GM23338 (cell line): ENCODE measurements around the gene TCTN1. TPM values are rescaled to one million over a fixed set of nuclear protein-coding genes. Genes with fewer than 3 reads are reported as not detected.

Source experiments
- ATAC-seq: fragments of 200-7000 bp; cut with Tn5 transposase; 3 replicates; pipeline ENCODE4 v1.9.1; 2020
- DNase-seq: peaks from one replicate; pipeline ENCODE4 v3.0.0-alpha.2; 2015; ENCODE audit warnings: low spot score
- H2AFZ ChIP-seq: fragments of 200-600 bp; sonication (generic); 2 replicates; pipeline ENCODE4 v1.8.0; 2016; ENCODE audit warnings: antibody characterized with exemption, mild to moderate bottlenecking, moderate library complexity
- H3F3A ChIP-seq: fragments of 200-600 bp; sonication (generic); replicated peaks from 2 replicates; pipeline ENCODE4 v1.8.0; 2017; ENCODE audit warnings: antibody characterized with exemption, mixed run types, low read depth
- H3K27ac ChIP-seq: fragments of 200-600 bp; sonication (generic); 2 replicates; pipeline ENCODE4 v1.6.1; 2016; ENCODE audit warnings: low read depth
- H3K27me3 ChIP-seq: fragments of 200-600 bp; sonication (generic); 2 replicates; pipeline ENCODE4 v1.8.0; 2016; ENCODE audit warnings: mild to moderate bottlenecking, mixed run types, moderate library complexity; ENCODE audit not compliant: insufficient read depth
- H3K36me3 ChIP-seq: fragments of 200-600 bp; sonication (generic); 2 replicates; pipeline ENCODE4 v1.8.0; 2016; ENCODE audit warnings: mild to moderate bottlenecking; ENCODE audit not compliant: insufficient read depth
- H3K4me1 ChIP-seq: fragments of 200-600 bp; sonication (generic); 2 replicates; pipeline ENCODE4 v1.8.0; 2016; ENCODE audit warnings: mild to moderate bottlenecking, moderate library complexity; ENCODE audit not compliant: insufficient read depth
- H3K4me2 ChIP-seq: fragments of 200-600 bp; sonication (generic); 2 replicates; pipeline ENCODE4 v1.7.1; 2017; ENCODE audit warnings: mixed run types
- H3K4me3 ChIP-seq: fragments of 200-600 bp; sonication (generic); 2 replicates; pipeline ENCODE4 v1.6.1; 2016; ENCODE audit warnings: mixed run types
- H3K79me2 ChIP-seq: fragments of 200-600 bp; sonication (generic); replicated peaks from 2 replicates; pipeline ENCODE4 v1.8.0; 2017; ENCODE audit warnings: mild to moderate bottlenecking; ENCODE audit not compliant: insufficient read depth
- H3K9me2 ChIP-seq: fragments of 200-600 bp; sonication (generic); 2 replicates; pipeline ENCODE4 v1.8.0; 2017; ENCODE audit not compliant: insufficient read depth
- H4K20me1 ChIP-seq: fragments of 200-600 bp; sonication (generic); replicated peaks from 2 replicates; pipeline ENCODE4 v1.8.0; 2017; ENCODE audit warnings: mild to moderate bottlenecking; ENCODE audit not compliant: insufficient read depth
- H3K27ac Mint-ChIP-seq: 2 replicates; pipeline ENCODE4 v1.8.0; 2020; ENCODE audit warnings: inconsistent platforms, mild to moderate bottlenecking, moderate library complexity, mixed read lengths
- H3K27me3 Mint-ChIP-seq: 3 replicates; pipeline ENCODE4 v1.8.0; 2022; ENCODE audit warnings: low read depth, mild to moderate bottlenecking, moderate library complexity, mixed read lengths, inconsistent platforms; ENCODE audit not compliant: insufficient read depth, poor library complexity
- H3K36me3 Mint-ChIP-seq: 3 replicates; pipeline ENCODE4 v1.8.0; 2021; ENCODE audit warnings: low read depth, mild to moderate bottlenecking, inconsistent platforms, moderate library complexity, mixed read lengths
- H3K4me1 Mint-ChIP-seq: 3 replicates; pipeline ENCODE4 v1.8.0; 2020; ENCODE audit warnings: mild to moderate bottlenecking, inconsistent platforms, mixed read lengths
- H3K4me3 Mint-ChIP-seq: 3 replicates; pipeline ENCODE4 v1.8.0; 2021; ENCODE audit warnings: moderate library complexity, mild to moderate bottlenecking, inconsistent platforms, mixed read lengths
- H3K9me3 Mint-ChIP-seq: 3 replicates; pipeline ENCODE4 v1.8.0; 2020; ENCODE audit warnings: moderate library complexity, mild to moderate bottlenecking, inconsistent platforms, mixed read lengths
- CREB1 ChIP-seq: fragments of 250-450 bp; sonication (Bioruptor Pico); IDR thresholded peaks from 2 replicates; pipeline ENCODE4 v1.5.0; 2020; ENCODE audit warnings: low read depth, mild to moderate bottlenecking, moderate library complexity
- EZH2 ChIP-seq: fragments of 200-600 bp; sonication (generic); IDR thresholded peaks from one replicate; pipeline ENCODE4 v1.8.0; 2017; ENCODE audit warnings: antibody characterized with exemption, mild to moderate bottlenecking, low read depth; ENCODE audit not compliant: unreplicated experiment
- EZH2phosphoT487 ChIP-seq: fragments of 200-600 bp; sonication (generic); IDR thresholded peaks from one replicate; pipeline ENCODE4 v1.8.1; 2018; ENCODE audit warnings: antibody characterized with exemption; ENCODE audit not compliant: unreplicated experiment
- JUNB ChIP-seq: IDR thresholded peaks from one replicate; pipeline ENCODE4 v1.6.1; 2016; ENCODE audit warnings: antibody characterized with exemption; ENCODE audit not compliant: unreplicated experiment
- NANOG ChIP-seq: IDR thresholded peaks from 2 replicates; pipeline ENCODE4 v1.6.1; 2016; ENCODE audit warnings: antibody characterized with exemption, borderline replicate concordance
- POLR2AphosphoS5 ChIP-seq: IDR thresholded peaks from 2 replicates; pipeline ENCODE4 v1.6.1; 2016; ENCODE audit warnings: antibody characterized with exemption, low read depth
- STAT1 ChIP-seq: IDR thresholded peaks from one replicate; pipeline ENCODE4 v1.6.1; 2016; ENCODE audit warnings: antibody characterized with exemption; ENCODE audit not compliant: unreplicated experiment
- ZNF114 ChIP-seq: fragments of 250-450 bp; sonication (Bioruptor Pico); IDR thresholded peaks from 2 replicates; pipeline ENCODE4 v1.5.0; 2020; ENCODE audit warnings: mild to moderate bottlenecking, moderate library complexity
- ZNF331 ChIP-seq: fragments of 250-450 bp; sonication (Bioruptor Pico); IDR thresholded peaks from 2 replicates; pipeline ENCODE4 v1.5.0; 2020; ENCODE audit warnings: low read depth, mild to moderate bottlenecking, moderate library complexity
- polyA plus RNA-seq: library from polyadenylated mRNA; unstranded; fragments of >200 nt; fragmentation: Nextera tagmentation; extraction: Ambion mirVana; gene quantifications from 2 replicates; pipeline ENCODE4 v1.2.1, GENCODE V29; 2016
- total RNA-seq: library from RNA; depleted of rRNA; stranded (reverse); fragments of >200 nt; shearing (Covaris generic); gene quantifications from 2 replicates; pipeline ENCODE4 v1.2.3, GENCODE V29; 2014
- TF ChIP-seq, protein P1 (sequence below): IDR thresholded peaks from one replicate; pipeline ENCODE4 v1.6.1; 2018; ENCODE audit warnings: antibody characterized with exemption; ENCODE audit not compliant: unreplicated experiment
- TF ChIP-seq, protein P2 (sequence below): IDR thresholded peaks from 2 replicates; pipeline ENCODE4 v1.6.1; 2016; ENCODE audit warnings: antibody characterized with exemption
- TF ChIP-seq, protein P3 (sequence below), 2 experiments: fragments of 200-600 bp in 1 of 2; sonication (generic) in 1 of 2; conservative IDR thresholded peaks; 2 replicates each; pipeline versions ENCODE4 v1.5.1 to v1.6.1; 2016 to 2017; ENCODE audit warnings: antibody characterized with exemption in 2 of 2, low read depth in 2 of 2, mild to moderate bottlenecking in 2 of 2, moderate library complexity in 1 of 2
- TF ChIP-seq, protein P4 (sequence below): fragments of 250-450 bp; sonication (Bioruptor Pico); IDR thresholded peaks from 2 replicates; pipeline ENCODE4 v1.5.0; 2020; ENCODE audit warnings: mild to moderate bottlenecking, moderate library complexity

Gene TCTN1
- total and polyA plus RNA-seq, 2 experiments from 2014 or later = 10.6 to 12.4 TPM

DNA sequence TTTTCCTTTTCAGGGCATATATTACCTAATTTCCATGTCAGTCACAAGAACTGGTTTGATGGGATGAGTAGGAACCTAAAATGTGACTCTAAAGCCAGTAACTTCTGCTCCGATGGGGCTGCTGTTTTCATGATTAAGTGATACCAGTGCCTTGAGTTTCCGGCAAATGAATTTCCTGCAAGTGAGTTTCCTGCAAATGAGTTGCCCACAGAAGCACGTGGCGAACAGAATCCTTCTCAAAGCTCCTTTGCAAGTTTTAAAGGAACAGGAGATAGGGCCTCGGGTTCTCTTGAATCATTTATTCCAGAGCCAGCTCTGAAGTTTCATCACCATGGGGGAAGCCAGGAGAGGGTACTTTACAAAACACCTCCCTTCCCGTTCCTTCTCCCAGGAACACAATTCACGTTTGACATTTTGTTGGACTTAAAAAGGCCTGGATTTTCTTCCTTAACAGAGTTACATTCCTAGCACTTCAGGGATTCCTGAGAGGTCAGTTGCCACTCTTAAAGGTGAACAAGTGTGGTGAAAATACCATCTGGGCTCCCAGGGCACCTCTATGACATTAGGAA lies 28.6 kb upstream of the TCTN1 start:
- ATAC-seq = no peak
- no peaks in the 10 kb centered on the region; the same call in 2 of the 3 replicates for H3K36me3 Mint-ChIP-seq
- peaks cover 33% of the 10 kb centered on the region for H3K4me1 Mint-ChIP-seq
- peaks cover 13% of the 10 kb centered on the region; the same call in 1 of the 2 replicates for H3K4me1 ChIP-seq
- no peak overlapping the region for H3K27ac ChIP-seq
- no peak overlapping the region for H3K4me3 Mint-ChIP-seq
- peaks cover 24% of the 10 kb centered on the region for H3K79me2 ChIP-seq
- H3K4me2 ChIP-seq = no peak overlapping the region
- peak; percentile 26 for DNase-seq
- H3K9me2 ChIP-seq = no peaks in the 10 kb centered on the region
- no peaks in the 10 kb centered on the region for H3K9me3 Mint-ChIP-seq
- H3K27me3 ChIP-seq = no peaks in the 10 kb centered on the region
- no peaks in the 10 kb centered on the region for H3F3A ChIP-seq
- TF ChIP-seq CREB1 (CRISPR knock-in tag) (no peak), EZH2 (no peak), ZNF114 (no peak), JUNB (no peak), NANOG (no peak), POLR2AphosphoS5 (no peak), ZNF331 (CRISPR knock-in tag) (no peak), EZH2phosphoT487 (no peak), STAT1 (no peak)
- TF ChIP-seq, protein P1, sequence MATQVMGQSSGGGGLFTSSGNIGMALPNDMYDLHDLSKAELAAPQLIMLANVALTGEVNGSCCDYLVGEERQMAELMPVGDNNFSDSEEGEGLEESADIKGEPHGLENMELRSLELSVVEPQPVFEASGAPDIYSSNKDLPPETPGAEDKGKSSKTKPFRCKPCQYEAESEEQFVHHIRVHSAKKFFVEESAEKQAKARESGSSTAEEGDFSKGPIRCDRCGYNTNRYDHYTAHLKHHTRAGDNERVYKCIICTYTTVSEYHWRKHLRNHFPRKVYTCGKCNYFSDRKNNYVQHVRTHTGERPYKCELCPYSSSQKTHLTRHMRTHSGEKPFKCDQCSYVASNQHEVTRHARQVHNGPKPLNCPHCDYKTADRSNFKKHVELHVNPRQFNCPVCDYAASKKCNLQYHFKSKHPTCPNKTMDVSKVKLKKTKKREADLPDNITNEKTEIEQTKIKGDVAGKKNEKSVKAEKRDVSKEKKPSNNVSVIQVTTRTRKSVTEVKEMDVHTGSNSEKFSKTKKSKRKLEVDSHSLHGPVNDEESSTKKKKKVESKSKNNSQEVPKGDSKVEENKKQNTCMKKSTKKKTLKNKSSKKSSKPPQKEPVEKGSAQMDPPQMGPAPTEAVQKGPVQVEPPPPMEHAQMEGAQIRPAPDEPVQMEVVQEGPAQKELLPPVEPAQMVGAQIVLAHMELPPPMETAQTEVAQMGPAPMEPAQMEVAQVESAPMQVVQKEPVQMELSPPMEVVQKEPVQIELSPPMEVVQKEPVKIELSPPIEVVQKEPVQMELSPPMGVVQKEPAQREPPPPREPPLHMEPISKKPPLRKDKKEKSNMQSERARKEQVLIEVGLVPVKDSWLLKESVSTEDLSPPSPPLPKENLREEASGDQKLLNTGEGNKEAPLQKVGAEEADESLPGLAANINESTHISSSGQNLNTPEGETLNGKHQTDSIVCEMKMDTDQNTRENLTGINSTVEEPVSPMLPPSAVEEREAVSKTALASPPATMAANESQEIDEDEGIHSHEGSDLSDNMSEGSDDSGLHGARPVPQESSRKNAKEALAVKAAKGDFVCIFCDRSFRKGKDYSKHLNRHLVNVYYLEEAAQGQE = no peak
- TF ChIP-seq, protein P2, sequence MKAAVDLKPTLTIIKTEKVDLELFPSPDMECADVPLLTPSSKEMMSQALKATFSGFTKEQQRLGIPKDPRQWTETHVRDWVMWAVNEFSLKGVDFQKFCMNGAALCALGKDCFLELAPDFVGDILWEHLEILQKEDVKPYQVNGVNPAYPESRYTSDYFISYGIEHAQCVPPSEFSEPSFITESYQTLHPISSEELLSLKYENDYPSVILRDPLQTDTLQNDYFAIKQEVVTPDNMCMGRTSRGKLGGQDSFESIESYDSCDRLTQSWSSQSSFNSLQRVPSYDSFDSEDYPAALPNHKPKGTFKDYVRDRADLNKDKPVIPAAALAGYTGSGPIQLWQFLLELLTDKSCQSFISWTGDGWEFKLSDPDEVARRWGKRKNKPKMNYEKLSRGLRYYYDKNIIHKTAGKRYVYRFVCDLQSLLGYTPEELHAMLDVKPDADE = no peak
- TF ChIP-seq, protein P3, sequence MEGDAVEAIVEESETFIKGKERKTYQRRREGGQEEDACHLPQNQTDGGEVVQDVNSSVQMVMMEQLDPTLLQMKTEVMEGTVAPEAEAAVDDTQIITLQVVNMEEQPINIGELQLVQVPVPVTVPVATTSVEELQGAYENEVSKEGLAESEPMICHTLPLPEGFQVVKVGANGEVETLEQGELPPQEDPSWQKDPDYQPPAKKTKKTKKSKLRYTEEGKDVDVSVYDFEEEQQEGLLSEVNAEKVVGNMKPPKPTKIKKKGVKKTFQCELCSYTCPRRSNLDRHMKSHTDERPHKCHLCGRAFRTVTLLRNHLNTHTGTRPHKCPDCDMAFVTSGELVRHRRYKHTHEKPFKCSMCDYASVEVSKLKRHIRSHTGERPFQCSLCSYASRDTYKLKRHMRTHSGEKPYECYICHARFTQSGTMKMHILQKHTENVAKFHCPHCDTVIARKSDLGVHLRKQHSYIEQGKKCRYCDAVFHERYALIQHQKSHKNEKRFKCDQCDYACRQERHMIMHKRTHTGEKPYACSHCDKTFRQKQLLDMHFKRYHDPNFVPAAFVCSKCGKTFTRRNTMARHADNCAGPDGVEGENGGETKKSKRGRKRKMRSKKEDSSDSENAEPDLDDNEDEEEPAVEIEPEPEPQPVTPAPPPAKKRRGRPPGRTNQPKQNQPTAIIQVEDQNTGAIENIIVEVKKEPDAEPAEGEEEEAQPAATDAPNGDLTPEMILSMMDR (conservative IDR thresholded peaks at IDR 0.05; ENCODE audit: low read depth in 2 of 2) = no peak
- TF ChIP-seq, protein P4, sequence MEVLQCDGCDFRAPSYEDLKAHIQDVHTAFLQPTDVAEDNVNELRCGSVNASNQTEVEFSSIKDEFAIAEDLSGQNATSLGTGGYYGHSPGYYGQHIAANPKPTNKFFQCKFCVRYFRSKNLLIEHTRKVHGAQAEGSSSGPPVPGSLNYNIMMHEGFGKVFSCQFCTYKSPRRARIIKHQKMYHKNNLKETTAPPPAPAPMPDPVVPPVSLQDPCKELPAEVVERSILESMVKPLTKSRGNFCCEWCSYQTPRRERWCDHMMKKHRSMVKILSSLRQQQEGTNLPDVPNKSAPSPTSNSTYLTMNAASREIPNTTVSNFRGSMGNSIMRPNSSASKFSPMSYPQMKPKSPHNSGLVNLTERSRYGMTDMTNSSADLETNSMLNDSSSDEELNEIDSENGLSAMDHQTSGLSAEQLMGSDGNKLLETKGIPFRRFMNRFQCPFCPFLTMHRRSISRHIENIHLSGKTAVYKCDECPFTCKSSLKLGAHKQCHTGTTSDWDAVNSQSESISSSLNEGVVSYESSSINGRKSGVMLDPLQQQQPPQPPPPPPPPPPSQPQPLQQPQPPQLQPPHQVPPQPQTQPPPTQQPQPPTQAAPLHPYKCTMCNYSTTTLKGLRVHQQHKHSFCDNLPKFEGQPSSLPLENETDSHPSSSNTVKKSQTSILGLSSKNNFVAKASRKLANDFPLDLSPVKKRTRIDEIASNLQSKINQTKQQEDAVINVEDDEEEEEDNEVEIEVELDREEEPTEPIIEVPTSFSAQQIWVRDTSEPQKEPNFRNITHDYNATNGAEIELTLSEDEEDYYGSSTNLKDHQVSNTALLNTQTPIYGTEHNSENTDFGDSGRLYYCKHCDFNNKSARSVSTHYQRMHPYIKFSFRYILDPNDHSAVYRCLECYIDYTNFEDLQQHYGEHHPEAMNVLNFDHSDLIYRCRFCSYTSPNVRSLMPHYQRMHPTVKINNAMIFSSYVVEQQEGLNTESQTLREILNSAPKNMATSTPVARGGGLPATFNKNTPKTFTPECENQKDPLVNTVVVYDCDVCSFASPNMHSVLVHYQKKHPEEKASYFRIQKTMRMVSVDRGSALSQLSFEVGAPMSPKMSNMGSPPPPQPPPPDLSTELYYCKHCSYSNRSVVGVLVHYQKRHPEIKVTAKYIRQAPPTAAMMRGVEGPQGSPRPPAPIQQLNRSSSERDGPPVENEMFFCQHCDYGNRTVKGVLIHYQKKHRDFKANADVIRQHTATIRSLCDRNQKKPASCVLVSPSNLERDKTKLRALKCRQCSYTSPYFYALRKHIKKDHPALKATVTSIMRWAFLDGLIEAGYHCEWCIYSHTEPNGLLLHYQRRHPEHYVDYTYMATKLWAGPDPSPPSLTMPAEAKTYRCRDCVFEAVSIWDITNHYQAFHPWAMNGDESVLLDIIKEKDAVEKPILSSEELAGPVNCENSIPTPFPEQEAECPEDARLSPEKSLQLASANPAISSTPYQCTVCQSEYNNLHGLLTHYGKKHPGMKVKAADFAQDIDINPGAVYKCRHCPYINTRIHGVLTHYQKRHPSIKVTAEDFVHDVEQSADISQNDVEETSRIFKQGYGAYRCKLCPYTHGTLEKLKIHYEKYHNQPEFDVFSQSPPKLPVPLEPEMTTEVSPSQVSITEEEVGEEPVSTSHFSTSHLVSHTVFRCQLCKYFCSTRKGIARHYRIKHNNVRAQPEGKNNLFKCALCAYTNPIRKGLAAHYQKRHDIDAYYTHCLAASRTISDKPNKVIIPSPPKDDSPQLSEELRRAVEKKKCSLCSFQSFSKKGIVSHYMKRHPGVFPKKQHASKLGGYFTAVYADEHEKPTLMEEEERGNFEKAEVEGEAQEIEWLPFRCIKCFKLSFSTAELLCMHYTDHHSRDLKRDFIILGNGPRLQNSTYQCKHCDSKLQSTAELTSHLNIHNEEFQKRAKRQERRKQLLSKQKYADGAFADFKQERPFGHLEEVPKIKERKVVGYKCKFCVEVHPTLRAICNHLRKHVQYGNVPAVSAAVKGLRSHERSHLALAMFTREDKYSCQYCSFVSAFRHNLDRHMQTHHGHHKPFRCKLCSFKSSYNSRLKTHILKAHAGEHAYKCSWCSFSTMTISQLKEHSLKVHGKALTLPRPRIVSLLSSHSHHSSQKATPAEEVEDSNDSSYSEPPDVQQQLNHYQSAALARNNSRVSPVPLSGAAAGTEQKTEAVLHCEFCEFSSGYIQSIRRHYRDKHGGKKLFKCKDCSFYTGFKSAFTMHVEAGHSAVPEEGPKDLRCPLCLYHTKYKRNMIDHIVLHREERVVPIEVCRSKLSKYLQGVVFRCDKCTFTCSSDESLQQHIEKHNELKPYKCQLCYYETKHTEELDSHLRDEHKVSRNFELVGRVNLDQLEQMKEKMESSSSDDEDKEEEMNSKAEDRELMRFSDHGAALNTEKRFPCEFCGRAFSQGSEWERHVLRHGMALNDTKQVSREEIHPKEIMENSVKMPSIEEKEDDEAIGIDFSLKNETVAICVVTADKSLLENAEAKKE = no peak
- H3K27ac Mint-ChIP-seq = no peak overlapping the region
- H3K27me3 Mint-ChIP-seq = peaks cover 16% of the 10 kb centered on the region
- no peaks in the 10 kb centered on the region for H3K36me3 ChIP-seq
- no peak overlapping the region for H3K4me3 ChIP-seq
- peak overlapping the region; percentile 82 for H2AFZ ChIP-seq
- H4K20me1 ChIP-seq = peaks cover 17% of the 10 kb centered on the region
